Activated T-cell treated with anti-CD3 and anti-CD28 coated beads for 24 hours (primary cell): ENCODE measurements around the gene ATP8A1.
"Not testable (repeated sequence)": the region's sequence is repeated elsewhere in the genome, so short reads cannot be mapped to it uniquely, and the experiment has no call there.

Source experiments
- DNase-seq: peaks from one replicate; pipeline ENCODE4 v3.0.0-alpha.2; 2020; ENCODE audit warnings: low read depth

The ATP8A1 gene

DNA sequence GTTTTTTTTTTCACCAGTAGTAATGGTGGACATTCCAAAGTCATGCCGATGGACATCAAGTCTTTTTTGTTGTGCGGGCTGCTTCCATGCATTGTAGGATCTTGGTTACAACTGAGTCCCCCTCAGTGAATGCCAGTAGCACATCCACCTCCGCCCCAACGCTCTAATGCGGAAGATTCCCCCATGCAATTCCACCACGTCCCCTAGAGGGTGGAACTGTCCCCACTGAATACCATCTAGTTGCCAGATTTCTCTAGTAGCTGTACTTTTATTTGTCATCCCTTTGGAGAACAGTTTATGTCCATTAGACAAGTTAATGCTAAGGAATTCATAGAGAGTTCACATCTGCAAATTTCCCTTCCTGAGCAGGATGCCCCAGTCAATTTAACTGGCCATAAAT, 252.9 kb downstream of the ATP8A1 start:
- DNase-seq, result no peak

DNA sequence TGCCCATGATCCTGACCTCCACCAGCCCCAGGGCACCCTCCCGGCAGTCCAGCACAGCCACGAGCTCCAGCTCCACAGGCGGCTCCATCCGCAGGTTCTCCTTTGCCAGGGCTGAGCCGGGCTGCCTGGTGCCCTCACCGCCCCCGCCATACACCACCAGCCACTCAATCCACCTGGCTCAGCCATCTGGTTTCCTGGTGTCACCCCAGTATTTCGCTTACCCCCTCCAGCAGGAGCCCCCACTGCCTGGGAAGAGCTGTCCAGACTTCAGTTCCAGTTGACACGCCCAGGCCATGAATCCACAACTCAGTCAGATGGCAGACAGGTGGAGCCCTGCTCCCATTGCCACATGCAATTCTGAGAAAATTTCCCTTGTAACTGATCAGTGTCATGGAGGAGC, 255.7 kb downstream of the ATP8A1 start:
- no peak for DNase-seq

DNA sequence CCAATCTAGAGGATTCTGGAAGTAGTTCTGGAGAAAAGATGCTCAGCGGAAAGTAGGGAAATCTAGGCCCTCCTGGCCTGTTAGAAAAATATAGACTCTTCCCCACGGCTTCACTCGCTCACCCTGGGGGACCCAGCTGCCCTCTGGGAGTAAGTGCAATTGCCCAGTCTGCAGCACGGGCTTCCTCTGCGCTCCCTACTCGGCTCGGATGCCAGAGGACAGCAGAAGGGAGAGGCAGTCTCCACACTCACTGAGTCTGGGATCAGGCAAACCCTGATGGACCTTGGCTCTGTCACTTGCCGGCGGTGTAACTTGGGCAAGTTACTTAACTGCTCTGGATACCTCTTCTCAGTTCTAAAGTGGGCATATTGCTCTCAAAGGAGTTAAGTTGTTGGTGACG, 257.5 kb downstream of the ATP8A1 start:
- no peak for DNase-seq

DNA sequence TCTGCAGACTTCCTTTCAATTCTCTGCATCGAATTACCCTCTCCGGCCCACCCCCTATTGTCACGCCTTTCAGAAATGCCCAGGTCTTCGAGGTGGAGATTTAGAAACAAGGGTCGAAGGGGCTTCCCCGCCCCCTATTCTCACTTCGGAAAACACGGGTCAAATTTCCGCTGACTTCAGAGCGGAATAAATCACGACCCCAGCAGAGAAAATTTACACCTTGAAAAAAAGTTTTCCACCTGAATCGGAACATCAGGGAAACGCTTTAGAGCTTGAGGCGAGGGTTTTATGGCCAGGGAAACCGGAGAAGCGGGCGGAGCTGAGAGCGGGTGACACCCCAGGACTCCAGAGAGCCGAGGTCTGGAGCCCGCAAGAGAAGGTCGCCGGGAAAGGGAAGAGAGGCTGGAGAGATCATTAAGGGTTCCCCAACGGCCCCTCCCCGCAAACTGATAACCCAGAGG, 258.0 kb downstream of the ATP8A1 start:
- no peak for DNase-seq

DNA sequence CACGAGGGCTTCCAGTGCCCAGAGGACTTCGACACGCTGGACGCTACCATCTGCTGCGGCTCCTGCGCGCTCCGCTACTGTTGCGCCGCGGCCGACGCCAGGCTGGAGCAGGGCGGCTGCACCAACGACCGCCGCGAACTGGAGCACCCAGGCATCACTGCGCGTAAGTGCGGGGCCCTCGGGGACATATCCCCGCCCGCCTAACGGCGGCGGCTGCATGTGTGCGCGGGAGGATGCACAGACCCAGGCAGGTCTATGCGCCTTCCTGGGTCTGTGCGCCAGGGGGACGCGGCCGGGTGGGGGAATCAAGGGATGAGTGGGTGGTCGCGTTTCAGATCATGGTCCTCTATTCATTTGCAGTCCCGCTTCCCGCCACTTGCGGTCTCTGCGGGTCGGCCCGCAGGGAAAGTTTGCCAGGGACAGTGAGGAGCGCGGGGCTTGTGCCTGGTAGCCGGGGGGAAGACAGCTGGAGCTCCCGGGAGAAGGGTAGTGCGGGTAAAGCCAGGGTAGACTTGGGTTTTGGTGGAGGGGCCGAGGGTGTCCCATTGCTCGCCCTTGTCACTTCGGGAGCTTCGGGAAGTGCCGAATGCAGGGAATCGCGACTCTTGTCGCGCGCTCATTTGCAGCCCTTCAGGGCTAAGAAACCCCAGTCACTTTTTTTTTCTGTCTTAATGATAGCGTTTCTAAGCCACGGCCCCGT, 258.6 kb downstream of the ATP8A1 start:
- no peak for DNase-seq

DNA sequence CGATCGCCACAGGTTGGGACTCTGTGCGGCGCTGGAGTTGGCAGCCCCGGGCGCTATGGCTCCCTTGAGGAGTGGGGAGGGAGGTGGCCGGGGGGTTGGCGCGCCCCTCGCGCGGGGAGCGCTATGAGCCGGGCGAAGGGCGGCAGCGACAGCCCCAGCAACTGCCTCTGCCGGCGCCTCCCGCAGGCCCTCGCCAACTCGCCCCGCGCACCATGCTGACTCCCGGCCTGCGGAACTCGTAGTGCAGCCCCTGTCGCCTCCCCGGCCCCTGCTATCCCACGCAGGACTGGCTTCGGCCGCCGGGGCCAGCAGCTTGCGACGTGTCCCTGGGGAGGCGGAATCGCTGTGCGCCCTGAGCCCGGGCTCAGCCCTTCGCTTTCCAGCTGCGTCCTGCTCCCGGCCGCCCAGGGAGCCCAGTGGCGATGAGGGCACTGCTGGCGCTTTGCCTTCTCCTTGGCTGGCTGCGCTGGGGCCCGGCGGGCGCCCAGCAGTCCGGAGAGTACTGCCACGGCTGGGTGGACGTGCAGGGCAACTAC, 259.2 kb downstream of the ATP8A1 start:
- no peak for DNase-seq

DNA sequence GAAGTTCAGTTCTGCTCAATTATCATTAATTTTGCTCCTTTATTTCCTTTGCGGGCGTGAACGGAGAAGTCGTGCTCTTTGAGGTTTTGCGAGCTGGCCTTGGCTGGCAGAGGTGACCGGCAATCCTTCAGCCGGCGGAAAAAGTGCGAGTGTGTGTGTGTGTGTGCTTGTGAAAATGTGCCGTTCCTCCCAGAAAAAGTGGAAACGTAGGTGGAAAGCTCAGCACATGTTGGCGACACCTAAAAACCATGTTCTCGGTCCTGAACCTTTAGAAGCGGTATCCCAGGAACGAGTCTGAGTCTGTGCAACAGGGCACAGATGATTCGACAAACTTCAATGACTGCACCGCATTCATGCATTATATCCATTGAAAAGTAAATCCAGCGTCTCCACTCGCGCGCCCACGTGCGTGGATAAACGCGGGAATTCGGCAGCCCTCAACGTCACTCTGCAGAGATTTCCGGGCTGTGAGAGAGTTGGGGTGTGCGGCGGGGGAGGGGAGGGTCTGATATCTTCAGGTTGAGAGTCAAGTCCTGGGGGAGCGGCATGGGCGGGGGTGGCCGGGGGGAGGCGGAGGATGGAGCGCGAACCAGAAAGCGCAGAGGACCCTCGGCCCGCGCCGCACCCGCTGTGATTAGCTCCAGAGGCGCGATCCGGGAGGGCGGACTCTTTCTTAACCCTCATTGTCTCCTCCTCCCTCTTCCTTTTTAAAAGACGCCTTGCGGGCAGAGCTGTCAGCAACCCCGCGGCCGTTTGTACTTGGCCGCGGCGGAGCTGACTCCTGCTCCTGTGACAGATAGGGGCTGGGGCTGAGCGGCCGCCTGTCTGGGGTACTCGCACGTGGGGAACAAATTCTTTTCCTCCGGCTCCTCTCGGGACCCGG, 259.9 kb downstream of the ATP8A1 start, which contains the start of gene SHISA3:
Gene SHISA3 (plus strand): TSS at position 737 of the 883 bp plus-strand sequence. CDS start 569 bp downstream, outside the sequence.
- no peak for DNase-seq

DNA sequence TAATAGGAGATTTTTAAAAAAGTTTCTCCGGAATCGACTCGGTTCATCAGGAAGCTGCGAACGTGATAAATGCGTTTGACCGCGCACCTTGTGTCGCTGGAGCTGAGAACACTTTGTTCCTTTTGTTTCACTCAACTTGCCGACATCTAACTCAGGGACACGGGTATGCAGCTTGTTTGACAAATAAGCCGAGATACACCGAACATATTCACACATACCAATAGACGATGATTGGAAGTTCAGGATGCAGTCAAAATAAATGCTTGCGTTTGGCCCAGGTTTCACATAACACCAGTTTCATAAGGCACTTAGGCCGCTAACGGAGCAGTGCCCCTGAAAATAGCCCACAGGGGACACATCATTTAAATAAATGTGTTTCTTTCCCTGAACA, 260.5 kb downstream of the ATP8A1 start:
- DNase-seq, result no peak

DNA sequence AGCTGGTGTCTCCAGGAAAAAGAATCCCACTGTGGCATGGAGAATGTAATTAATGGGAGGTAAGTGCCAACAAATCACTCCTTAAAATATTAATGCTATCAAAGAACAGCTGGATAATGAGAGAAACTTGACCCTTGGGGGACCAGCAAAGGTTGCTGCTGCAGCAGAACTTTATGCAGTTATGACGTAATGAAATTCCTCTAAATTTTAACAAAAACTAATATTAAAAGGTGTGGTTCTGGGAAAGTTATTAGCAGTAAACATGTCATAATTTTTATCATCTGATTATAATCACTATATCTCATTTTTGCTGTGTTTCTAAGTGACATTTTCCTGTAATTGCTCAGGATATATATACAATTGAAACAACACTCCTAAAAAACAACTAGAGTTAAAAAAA, 261.3 kb downstream of the ATP8A1 start:
- DNase-seq, result no peak

DNA sequence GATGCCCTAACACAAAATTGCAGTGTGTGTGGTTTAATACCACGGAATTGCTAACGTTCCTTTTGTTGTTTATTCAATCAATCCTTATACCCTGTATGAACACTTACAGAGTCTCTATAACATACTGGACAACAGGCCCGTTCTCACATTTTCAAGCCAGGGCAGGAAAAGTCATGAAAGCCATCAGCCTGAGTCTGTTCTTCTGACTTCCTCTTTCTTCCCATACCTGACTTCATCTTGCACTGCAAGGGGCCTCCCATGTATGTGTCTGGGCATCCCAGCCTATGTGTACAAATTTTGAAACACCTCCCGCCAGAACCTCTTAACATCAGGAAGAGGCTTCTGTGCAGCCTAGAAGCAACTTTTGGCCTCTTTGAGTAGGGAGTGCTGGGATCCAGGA, 264.5 kb downstream of the ATP8A1 start:
- DNase-seq, result no peak

DNA sequence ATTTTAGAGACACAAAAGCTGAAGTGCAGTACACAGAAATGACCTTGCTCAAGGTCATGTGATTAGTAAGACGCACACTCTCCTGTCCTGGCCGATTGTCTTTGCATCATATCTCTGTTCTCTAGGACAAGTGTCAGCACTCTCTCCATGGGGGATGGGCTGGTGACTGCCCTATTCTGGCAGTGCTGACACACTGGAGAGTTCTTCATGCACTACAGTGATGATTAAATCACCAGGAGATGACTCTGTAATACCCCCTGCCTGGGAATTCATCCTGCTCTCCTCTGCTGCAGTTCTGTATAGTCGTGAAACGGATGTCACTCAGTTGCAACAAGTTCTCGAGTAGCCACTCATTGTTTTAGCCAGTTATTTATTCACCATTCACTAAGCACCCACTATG, 264.9 kb downstream of the ATP8A1 start:
- DNase-seq, result no peak

DNA sequence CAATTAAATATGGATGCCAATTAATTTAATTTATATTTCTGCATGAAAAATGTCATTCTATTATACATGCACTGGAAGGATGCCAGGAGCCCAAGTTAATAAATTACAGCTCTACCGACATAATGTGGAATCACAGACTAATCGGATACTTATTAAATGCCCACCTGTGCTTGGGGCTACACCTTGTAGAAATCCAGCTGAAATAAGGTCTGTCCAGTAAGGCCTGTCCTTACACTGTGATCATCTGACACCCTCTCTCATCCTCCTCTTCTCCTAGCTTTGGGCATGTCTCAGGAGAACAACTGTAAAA, 265.6 kb downstream of the ATP8A1 start:
- no peak for DNase-seq

DNA sequence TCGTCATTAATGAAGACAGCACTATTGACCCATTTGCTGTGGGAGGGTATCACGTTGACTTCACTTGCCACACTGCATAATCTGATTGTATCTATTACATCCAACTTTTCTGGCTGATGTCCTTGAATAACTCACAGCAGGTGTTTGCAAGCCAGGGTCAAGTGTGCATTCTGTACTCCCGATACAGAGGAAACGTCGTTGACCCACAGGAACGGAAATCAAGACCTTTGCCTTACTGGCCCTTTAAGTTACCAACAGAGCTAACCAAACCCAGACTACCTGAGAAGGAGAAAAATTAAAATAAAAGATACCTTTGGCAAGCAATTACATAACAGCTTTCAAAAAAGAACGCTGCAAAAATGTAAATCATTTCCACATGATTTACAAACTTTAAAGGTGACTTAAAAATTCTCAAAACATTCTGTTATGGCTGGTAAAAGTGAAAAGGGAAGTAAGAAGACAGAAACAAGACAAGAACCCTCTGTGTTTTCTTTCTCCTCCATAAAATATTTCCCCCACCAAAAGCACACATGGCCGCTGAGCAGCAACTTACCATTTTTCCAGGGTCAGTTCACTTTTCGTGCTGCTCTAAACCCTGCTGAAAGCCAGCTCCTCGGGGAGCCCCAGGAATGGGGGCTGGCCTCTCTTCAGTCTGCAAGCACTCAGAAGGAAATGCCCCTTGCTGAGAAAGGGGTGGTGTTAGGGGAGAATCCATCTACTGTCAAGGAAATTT, 266.1 kb downstream of the ATP8A1 start:
- no peak for DNase-seq

DNA sequence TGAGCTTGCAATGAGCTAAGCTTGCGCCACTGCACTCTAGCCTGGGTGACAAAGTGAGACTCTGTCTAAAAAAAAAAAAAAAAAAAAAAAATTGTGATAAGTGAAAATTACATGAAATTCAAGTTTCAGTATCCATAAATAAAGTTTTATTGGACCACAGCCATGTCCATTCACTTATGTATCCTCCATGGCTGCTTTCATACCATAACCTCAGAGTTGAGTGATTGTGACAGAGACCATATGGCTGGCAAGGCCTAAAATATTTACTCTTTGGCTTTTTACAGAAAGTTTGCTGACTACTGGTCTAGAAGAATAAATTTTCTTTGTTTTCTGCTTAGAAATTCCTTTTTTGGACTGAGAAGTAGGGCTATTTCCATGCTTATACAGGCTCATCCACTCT, 271.4 kb downstream of the ATP8A1 start:
- no peak for DNase-seq

DNA sequence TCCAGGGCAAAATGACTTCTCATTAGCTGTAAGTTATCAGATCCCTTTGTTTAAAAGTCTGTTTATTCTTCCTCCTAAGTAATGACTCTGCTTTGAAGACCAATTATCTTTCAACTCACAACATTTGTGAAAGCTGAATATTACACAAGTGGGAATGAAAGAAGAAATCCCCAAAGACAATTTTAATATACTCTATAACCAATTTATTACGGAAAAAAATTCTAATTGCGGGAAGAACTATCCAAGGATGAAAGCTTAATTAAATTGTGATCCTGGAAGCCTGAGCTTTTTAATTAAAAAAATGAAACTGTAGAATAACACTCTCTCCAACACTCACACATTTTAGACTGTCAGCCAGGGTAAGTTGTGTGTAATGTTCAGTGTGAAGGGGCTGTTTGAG, 275.2 kb downstream of the ATP8A1 start:
- no peak for DNase-seq

DNA sequence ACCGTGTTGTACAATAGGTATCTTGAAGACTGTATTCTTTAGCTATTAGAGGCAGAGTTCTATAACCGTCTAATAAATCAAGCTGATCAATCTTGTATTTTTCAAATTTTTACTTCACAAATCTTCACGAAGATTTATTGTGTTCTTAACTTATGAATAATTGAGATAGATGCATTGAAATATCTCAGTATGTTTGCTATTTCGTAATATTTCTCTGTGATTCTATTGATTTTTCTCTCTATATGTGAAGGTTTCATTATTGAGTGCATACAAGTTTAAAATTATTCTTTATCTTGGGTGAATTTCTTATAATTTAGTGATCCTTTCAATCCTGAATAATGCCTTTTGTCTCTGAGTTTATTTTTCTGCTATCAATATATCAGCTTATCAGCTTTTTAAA, 279.4 kb downstream of the ATP8A1 start:
- no peak for DNase-seq

DNA sequence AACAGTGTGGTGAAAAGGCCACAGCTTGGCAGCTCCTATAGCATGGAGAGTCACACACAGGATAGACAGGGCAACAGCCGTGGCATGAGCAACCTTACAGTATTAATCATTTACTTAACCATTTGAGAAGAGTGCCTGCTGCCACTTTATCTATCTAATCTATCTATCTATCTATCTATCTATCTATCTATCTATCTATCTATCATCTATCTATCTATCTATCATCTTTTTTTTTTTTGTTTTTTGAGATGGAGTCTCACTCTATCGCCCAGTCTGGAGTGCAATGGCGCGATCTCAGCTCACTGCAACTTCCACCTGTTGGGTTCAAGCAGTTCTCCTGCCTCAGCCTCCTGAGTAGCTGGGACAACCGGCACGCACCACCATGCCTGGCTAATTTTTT, 284.6 kb downstream of the ATP8A1 start:
- DNase-seq, result not testable (repeated sequence)

DNA sequence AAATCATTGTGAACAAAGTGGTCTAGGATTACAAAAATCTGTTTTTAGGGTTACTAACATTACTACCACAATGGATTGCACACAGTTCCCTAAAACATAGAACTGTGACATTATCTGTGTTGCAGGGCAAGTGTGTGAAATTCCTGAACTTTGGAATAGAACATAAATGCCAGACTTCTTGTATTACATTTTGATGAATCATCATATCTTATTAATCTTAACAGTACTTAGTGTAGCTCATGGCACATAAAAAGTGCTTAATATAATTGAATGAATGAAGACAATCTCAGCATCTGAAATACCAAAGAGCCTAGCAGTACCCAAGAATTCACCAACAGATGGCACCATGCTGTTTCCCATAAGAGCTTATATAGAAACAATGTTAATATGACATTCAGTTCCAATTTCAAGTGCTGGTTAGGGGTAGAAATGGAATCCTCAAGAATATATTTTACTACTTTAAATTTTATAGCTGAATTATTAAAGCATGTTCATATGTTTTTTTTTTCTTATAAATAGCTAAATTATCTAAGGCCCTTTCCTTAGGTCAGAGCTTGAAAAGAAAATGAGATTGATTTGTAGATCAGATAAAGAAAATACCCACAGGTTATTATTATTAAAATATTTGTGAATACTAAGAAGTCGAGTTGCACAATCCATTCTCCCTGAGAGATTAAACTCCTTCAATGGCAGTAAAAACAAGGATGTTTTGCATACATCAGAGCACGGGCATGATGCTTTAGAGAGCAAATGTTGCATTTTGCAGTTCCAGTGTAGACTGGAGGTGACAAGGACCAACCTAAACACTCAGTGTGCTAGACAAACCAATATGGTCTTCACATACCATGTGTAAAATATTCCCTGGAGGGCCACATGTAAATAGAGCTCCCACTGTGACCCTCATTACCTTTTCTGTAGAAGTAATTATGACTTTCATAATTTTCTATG, 285.3 kb downstream of the ATP8A1 start:
- no peak for DNase-seq

DNA sequence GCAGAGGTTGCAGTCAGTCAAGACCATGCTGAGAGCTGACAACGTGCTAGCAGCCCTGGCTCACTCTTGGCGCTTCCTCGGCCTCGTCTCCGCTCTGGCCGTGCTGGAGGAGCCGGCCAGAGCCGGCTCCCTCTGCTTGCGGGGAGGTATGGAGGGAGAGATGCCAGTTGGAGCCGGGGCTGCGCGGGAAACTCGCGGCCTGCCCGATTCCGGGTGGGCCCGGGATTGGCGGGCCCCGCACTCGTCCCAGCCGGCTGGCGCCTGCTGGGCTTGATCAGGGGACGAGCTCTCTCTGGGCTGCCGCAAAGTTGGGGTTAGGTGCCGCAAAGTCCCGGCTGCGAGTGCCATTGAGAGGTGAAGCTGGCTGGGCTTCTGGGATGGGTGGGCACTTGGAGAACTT, 287.4 kb downstream of the ATP8A1 start:
- no peak for DNase-seq

DNA sequence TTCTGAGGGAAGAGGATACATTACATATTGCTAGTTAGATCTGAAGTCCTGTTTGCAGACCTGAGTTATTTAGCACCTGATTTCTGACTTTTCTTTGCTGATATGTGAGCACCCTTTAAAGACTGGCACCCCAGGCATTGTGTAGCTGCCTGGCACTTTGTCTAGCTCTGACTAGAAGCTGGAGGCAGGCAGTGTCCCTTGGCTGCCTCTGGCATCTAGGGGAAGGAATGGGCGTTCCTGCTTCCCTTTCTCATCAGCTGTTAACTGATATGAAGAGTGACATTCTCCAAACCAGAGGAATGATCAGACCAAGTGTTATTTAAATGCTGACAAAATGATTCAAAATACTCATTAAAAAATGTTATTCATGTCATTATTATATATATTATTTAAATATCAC, 289.9 kb downstream of the ATP8A1 start:
- DNase-seq, result no peak

DNA sequence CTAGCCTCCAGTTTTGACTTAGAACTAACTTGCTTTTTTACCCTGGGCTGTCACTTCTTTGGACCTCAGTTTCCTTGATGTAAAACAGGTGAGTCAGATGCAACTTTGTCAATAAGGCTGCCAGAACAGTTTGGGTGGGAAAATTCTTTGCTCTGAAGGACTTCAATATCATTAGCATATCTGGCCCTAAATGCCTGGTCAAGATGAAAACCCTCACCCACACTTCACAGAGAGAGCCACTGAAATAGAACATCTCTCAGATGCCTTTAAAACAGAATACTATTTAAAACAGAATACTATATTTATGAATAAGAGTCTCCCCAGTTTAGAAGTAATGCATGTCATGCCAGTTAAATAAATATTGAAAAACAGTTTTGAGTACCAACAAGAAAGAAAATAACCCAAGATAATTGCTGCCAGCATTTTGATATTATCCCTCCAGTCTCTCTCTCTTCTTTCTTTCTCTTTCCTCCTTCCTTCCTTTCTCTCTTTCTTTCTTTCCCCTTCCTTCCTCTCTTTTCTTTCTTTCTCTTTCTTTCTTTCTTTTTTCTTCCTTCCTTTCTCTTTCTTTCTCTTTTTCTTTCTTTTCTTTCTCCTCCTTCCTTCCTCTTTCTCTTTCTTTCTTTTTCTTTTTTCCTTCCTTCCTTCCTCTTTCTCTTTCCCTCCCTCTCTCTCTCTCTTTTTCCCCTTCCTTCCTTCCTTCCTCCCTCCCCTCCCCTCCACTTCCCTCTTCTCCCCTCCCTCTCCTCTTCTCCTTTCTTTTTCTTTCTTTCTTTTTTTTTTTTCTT, 292.4 kb downstream of the ATP8A1 start:
- DNase-seq, result no peak
